Islet of Langerhans (tissue), 1 donor: ENCODE results near the gene STMN1.
"Not testable (repeated sequence)": the region's sequence is repeated elsewhere in the genome, so short reads cannot be mapped to it uniquely, and the experiment has no call there.

Source experiments
- FAIRE-seq: peaks from one replicate; lab custom pipeline; 2011; peaks lifted over from hg19 to GRCh38; lab: Jason Lieb, UNC

The STMN1 gene

DNA sequence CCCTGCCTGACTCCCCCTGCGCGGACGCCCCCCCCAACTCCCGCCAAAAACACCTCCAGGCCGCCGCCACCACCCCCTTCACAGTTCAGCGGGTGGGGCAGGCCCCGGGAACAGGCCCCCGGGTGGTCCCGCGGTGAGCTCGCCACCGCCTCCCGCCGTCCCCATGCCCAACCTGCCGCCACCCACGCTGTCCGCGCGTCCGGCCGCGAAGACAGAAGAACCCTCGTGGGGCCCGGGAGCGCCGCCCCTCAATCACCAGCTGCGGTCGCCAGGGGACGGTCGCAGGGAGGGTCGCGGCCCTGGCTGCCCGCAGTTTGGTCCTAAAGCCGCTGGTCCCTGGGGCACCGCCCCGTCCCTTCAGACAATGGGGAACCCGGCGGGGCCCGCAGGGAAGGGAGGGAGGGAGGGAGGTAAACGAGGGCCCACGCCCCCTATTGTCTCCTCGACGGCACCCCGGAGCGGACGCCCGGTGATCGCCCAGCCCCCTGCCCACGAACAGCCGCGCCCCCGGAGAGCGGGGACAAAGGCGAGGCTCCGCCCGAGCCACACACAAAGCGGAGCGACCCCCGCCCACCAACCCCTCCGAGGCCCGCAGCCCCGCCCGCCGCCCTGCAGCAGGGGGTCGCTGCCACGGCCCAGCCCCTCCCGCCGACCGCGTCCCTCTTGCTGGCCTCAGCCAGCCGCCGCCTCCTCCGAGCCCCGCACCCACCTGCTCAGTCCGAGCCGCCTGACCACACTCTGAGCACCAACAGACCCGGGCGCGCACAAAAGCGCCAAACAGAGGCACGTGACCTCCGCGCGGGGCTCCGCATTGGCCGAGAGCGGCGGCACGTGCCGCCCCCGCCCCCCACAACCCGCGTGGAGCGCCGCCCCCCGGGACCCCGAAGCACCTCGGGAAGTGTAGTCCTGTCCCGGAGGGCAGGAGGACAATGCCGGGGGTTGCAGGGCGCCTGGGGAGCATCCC lies at the start of gene STMN1:
Gene STMN1, minus strand, starts transcription at position 740 of the 964 bp plus-strand sequence. CDS start 1,743 bp downstream, outside the sequence.
- FAIRE-seq: no peak

DNA sequence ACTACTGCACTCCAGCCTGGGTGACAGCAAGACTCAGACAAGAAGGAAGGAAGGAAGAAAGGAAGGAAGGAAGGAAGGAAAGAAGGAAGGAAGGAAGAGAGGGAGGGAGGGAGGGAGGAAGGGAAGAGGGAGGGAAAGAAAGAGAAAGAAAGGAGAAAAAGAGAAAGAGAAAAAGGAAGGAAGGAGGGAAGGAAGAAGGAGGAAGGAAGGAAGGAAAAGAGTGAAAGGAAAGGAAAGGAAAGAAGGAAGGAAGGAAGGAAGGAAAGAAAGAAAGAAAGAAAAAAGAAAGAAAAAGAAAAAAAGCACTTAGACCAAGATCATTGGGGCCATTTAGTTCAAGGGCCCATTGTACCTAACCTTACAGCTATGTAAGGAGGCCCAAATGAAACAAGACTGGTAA lies 49.3 kb upstream of the STMN1 start:
- FAIRE-seq: no peak

DNA sequence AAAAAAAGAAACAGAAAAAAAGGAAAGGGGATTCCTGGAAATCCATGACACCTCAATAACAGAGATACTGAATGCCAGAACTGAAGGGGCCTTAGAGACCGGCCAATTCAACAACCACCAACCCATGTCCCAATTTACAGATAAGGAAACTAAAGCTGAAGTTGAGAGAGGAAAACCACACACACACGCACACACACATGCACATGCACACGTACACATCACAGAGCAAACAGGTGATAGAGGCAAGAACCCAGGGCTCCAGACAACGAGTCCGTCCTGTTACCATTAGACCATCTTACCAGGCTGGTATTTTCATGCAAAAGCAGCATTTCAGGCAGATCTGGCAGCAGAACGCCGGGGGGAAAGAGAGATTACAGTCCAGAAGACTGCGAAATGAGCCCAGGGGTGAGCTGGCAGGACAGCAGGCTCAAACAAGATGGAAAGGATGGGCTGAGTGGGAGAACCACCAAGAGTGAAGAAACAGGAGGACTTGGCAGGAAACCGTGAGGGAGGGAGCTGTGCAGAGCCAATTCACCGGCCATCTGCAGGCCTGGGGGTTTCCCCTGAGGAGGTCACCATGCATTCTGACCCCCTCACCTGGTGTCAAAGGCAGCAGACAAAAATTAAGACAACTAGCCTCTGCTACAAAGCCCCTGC lies 48.2 kb upstream of the STMN1 start:
- FAIRE-seq: no peak

GRCh38 chr1:25952841-25953401 lies 46.7 kb upstream of the STMN1 start:
- no peak for FAIRE-seq

GRCh38 chr1:25948641-25949040 lies 42.4 kb upstream of the STMN1 start:
- FAIRE-seq: no peak

DNA sequence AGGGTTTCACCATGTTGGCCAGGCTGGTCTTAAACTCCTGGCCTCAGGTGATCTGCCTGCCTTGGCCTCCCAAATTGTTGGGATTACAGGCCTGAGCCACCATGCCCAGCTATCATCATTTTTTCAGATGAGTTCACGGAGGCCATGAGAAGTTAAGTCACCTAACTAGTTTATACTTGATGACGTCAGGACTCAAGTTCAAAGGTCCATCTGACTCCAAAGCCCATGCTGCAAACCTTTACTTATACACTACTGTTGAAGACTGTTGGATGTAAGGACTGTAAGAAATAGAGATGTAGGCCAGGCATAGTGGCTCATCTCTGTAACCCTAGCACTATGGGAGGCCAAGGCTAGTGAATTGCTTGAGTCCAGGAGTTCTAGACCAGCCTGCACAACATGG lies 40.8 kb upstream of the STMN1 start:
- FAIRE-seq: no peak

DNA sequence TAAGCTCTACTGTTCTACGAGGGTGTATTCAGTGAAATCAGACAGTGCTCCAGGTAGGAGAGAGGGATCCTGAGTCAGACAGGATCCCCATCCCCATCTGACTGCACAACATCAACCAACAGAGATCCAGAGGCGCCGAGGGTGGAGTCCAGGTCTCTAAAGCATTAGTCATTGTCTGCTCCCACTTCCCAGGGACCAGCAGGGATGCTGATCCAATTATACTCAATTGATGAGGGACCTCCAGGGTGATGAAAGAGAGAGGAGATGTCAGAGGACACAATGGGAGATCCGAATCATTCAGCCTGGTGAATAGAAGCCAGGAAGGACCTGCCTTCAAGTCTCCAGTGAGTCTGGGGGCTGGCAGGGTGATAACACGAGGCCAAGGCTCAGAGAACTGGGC lies 39.5 kb upstream of the STMN1 start:
- FAIRE-seq: no peak

DNA sequence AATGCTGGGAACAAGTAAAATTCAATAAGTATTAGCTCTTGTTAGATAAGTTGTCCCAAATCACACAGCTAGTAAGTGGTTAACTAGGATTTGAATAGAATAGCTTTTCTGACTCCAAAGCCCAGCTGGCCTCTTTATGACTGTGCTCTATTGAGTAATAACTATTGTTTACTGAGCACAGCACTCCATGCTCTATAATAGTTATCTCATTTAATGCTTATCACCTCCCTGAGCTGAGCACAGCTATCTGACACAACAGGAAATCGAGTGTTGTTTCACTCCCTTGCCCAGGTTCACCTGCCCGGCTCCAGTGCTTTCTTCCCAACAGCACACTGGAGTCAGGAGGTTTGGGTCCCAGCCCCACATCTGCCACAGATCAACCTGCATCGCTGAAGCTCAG lies 38.8 kb upstream of the STMN1 start:
- no peak for FAIRE-seq

GRCh38 chr1:25943511-25943910 lies 37.3 kb upstream of the STMN1 start:
- FAIRE-seq: not testable (repeated sequence)

GRCh38 chr1:25936947-25937346 lies 30.7 kb upstream of the STMN1 start:
- FAIRE-seq: no peak

DNA sequence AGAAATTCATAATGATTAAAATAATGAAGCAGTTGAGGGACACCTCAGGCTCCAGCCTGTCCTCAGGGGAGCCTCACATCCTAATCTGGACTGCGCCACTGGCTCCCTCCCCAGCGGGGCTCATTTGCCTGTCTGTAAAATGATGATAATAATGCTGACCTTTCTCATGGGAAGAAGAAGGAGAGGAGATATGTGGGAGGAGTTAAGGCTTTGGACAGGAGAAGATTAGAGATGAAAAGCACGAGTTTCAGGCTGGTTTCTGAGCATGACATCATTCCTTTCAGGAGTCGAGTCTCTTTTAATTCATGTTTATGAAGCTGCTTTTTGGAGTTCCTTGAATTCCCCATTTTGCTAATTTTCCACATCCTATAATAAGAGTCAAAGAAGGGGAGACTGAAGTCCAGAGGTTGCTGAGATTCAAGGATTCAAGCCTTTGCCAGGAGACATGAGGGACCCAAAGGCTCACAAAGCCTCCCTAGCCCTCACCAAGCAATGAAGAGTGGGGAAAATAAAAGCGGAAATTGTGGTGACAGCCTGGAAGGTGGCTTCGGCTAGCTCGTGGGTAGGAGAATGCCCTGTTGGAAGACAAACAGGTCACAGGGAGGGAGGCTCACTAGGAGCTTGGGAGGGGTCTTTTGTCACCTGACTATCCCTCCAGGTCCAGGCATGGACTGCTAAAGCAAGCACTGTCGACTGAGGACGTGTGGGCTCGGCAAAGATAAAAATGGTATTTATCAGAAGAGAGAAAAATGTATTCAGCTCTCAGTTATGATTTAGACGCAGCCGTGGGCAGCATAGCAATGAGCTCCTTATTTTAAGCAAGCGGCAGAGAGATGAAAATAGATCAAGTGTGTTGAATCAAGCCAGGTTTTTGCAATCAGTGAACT lies 27.5 kb upstream of the STMN1 start:
- no peak for FAIRE-seq

DNA sequence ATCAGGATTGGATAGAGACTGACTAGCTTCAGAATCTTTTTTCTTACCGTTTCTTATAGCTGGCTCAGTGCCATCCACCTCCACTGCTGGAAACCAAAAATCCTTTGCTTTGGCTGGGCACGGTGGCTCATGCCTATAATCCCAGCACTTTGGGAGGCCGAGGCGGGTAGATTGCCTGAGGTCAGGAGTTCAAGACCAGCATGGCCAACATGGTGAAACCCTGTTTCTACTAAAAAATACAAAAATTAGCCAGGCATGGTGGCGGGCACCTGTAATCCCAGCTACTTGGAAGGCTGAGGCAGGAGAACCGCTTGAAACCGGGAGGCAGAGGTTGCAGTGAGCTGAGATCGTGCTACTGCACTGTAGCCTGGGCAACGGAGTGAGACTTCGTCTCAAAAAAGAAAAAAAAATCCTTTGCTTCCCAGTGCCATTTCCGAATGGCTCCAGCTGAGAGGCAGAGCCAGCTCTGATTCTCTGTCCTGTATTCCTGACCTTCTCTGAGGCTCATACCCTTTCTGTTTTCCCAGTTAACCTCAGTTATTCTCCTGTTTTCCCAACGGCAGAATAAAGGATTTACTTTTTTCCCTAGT lies 26.7 kb upstream of the STMN1 start:
- FAIRE-seq: not testable (repeated sequence)

- FAIRE-seq: no peak
These were observed 26.1 kb upstream of the STMN1 start for GRCh38 chr1:25932321-25932720.

DNA sequence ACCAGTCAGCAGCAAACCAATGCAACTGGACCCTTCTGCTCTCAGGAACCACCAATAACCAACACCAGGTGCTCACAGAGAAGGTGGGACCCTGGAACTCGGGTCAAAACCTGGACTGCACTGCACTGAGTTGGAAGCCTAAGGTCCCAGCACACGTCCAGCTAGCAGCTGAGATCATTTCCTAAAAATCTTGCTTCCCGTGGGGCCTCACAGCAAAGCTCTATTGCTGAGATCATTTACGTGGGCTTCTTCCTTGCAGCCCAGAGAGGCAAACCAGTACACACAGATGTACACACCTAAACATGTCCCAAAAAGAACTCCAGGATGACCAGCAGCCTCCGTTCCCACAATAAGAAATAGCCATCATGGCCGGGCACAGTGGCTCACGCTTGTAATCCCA lies 22.8 kb upstream of the STMN1 start:
- FAIRE-seq: no peak

GRCh38 chr1:25927521-25928265 lies 21.5 kb upstream of the STMN1 start:
- no peak for FAIRE-seq

GRCh38 chr1:25926731-25927496 lies 20.7 kb upstream of the STMN1 start:
- FAIRE-seq: no peak

- FAIRE-seq: no peak
These were observed 18.2 kb upstream of the STMN1 start for GRCh38 chr1:25924454-25924853.

DNA sequence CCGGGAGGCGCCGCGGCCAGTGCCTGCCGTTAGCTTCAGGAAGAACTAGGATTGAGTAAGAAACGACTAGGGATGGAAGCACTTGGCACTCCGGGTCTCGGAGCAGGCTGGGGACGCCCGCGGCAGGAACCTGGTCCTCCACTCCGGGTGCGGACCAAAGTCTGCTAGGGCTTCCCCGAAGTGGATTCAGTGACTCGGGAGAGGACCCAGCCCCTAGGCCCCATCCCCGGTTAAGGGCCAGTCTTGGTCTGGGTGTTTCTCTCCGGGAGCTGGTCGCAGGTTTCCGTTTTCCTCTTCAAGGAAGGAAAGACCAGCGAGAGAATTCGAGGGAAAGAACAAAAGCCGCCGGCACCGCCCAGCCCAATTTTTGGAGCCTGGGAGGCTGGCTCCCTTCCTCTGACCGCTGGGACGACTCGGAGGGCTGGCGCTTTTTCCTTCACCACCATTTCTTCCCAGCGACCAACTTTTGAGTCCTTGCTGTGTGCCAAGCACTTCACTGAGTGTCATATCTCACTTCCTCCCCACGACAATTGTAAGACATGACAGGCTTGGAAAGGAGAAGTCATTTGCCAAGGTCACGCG lies 16.8 kb upstream of the STMN1 start:
- FAIRE-seq: no peak

- no peak for FAIRE-seq
These were observed 16.1 kb upstream of the STMN1 start for GRCh38 chr1:25922056-25922970.
